LNCAP (cell line): ENCODE data around the gene TNFRSF13B.

Experiments
- TF ChIP-seq, protein P1 (sequence below): fragments of 450-650 bp; IDR thresholded peaks from 2 replicates; pipeline ENCODE4 v1.5.1; 2017; ENCODE audit warnings: mild to moderate bottlenecking

TNFRSF13B gene

DNA sequence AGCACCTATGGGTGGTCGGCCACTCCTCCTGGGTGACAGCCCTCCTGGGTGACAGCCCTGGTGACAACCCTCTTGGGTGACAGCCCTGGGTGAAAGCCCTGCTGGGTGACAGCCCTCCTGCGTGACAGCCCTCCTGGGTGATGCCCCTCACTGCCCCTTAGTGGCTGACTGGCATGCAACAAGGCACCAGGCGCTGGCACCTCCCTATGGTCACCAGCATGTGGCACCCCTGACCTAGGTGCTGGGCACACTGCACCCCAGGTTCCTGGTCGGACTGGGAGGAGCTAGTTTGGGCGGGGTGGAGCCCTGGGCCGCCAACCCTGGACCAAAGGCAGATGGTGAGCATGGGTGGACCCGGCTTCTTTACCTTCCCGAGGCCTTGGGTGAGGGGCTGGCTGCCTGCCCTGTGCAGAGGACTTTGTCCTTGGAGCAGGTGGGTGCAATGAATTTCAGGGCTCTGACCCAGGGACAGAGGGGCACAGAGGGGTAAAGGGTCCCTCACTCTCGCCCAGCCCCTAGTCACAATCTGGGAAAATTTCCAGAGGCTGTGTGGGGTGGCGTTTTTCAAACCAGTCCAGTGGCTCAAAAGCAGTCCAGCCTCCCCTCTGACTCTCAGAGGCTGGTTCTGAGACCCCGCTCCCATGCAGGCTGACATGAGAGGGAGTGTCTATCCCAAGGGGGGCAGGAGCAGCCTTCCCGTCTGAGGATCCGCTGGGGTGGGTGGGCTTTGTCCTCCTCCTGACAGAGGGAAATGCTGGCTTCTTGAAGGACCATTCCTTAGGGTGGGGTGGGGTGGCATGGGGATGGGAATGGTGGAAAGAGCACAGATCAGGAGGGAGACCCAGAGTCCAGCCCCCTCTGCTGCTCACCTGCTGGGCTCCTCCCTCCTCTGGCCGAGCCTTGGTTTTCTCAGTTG lies 25.9 kb upstream of the TNFRSF13B start:
- TF ChIP-seq, protein P1, sequence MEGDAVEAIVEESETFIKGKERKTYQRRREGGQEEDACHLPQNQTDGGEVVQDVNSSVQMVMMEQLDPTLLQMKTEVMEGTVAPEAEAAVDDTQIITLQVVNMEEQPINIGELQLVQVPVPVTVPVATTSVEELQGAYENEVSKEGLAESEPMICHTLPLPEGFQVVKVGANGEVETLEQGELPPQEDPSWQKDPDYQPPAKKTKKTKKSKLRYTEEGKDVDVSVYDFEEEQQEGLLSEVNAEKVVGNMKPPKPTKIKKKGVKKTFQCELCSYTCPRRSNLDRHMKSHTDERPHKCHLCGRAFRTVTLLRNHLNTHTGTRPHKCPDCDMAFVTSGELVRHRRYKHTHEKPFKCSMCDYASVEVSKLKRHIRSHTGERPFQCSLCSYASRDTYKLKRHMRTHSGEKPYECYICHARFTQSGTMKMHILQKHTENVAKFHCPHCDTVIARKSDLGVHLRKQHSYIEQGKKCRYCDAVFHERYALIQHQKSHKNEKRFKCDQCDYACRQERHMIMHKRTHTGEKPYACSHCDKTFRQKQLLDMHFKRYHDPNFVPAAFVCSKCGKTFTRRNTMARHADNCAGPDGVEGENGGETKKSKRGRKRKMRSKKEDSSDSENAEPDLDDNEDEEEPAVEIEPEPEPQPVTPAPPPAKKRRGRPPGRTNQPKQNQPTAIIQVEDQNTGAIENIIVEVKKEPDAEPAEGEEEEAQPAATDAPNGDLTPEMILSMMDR: no peak

DNA sequence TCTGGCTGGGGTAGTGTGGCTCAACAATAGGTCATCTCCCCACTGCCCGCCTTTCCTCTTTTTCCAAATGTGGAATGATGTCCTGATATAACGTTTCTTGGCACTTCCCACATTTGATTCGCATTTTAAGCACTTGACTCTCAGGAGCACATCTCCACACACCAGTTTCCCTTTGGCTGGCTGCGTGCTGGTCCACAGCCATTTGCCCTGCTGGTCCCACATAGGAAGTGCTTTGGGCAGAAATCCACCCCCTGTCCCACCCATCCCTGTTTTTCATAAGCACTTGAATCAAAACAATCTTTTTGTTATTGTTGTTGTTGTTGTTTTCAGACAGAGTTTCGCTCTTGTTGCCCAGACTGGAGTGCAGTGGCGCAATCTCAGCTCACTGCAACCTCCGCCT lies 24.0 kb upstream of the TNFRSF13B start:
- TF ChIP-seq, protein P1: no peak

DNA sequence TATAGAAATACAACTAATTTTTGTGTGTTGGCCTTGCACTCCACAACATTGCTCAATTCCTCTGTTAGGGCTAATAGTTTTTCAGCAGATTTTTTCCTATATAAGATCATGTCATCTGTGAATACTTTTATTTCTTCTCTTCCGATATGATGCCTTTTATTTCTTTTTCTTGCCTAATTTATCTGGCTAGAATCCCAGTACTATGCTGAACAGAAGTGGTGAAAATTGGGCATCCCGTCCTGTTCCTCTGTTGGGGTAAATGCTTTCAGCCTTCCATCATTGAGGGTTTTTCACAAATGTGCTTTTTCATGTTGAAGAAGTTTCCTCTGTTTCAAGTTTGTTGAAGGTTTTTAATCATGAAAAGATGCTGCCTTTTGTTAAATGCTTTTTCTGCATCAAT lies 22.7 kb upstream of the TNFRSF13B start:
- TF ChIP-seq, protein P1: no peak

DNA sequence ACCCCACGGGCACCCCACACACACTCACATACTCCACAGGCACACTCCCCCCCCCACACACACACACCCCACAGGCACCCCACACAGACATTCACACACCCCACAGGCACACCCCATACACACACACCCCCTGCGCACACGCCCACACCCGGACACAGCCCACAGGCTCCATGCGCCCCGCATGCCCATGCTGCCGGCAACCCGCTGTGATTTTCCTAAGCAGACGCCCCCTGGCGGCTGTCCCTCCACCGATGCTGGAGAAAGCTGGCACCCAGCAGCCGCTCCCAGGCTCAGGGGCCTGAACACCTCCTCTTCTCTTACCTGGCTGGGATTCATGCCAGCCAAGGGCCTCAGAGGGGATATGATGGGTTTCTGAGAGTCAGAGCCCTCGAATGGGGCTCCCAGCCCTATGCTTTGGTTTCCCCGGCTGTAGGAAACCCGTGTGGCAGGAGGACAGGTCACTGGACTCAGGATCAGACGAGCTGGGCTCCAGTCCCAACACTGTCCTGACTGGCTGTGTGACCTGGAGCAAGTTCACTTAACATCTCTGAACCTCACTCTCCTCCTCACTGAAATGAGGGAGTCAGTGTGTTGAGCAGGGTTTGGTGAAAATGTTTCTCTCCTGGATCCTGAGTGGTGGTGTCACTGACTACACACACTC lies 19.6 kb upstream of the TNFRSF13B start:
- TF ChIP-seq, protein P1: peak; percentile 86

DNA sequence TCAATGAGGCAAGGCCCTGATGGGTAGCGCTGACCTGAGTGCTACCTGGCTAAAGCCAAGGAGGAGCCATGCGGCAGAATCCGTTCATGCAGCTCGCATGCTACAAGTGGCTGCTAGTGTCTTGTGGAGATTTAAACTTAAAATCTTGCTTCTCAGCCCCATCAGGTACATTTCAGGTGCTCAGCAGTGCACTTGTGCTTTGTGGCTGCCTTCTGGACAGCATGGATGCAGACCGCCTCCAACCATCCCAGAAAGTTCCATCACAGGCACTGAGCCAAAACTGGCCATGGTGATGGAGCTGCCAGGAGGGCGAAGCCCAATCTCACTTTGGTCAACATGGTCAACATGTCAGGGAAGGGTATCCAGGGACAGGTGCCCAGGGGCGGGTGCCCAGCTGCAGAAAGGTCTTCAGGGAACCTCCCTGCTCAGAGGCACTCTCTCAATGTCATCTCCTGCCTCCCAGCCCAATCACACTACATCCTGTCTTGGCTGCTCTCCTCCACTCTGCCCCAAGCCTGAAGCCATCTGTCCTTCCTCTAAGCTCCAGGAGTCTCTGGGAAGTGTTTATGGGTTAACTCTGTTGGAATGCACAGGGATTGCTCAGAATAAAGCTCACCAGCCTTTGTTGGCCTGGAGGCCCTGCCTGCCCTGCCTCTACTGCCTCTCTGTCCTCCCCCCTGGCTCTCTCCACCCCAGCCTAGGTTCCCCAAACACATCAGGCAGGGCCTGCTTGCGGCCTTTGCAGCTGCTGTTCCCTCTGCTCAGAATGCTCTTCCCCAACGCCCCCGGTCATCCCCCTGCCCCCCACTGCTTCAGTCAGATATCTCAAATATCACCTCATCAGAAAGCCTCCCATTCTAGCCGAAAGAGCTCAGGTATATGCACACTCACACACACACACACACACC lies 18.3 kb upstream of the TNFRSF13B start:
- TF ChIP-seq, protein P1: no peak

DNA sequence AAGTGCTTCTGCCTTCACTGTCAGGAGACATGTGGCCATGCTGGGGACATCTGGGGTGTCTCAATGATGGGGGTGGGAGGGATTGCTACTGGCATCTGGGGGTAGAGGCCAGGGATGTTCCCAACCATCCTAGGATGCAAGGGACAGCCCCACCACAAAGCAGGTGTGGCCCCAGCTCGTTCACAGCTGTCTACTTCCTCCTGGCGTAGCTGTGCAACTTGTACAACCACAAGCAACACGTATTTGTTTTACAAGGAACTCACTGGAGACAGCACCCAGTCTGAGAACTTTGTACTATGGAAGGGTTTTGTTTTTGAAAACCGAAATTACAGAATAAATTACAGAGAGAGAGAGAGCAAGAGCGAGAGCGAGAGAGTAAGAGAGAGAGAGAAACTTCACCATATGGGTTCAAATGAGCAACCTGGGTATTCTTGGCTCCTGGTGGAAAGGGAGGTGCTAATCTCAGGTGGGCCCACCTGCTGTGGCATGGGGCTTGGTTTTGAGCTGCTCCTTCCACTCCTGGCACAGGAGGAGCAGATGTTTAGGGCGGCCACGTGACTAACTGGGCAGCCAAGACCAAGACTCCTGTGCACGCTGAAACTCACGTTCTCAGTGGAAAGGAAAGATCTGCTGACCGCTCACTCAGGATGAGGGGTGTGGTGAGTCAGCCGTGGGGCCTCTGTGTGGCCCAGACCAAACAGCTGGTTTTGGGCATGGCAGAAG lies 17.5 kb upstream of the TNFRSF13B start:
- TF ChIP-seq, protein P1: no peak
